HEK293 (cell line): ENCODE measurements around the gene SERPINB13.

Source experiments
- CTCF ChIP-seq: fragments of 450-650 bp; formaldehyde crosslinking; IDR thresholded peaks from 2 replicates; pipeline ENCODE4 v1.5.1; 2016; ENCODE audit warnings: missing biosample characterization, missing genetic modification characterization
- SCRT1 ChIP-seq: fragments of 450-650 bp; formaldehyde crosslinking; IDR thresholded peaks from 2 replicates; pipeline ENCODE4 v1.5.1; 2016; ENCODE audit warnings: missing biosample characterization, missing genetic modification characterization, borderline replicate concordance
- ZNF140 ChIP-seq: fragments of 450-650 bp; formaldehyde crosslinking; IDR thresholded peaks from 2 replicates; pipeline ENCODE4 v1.5.1; 2016; ENCODE audit warnings: missing biosample characterization, missing genetic modification characterization
- ZNF174 ChIP-seq: fragments of 450-650 bp; formaldehyde crosslinking; IDR thresholded peaks from 2 replicates; pipeline ENCODE4 v1.5.0; 2017; ENCODE audit warnings: missing biosample characterization, mild to moderate bottlenecking, missing genetic modification characterization
- ZNF510 ChIP-seq: fragments of 450-650 bp; formaldehyde crosslinking; IDR thresholded peaks from 2 replicates; pipeline ENCODE4 v1.5.1; 2018; ENCODE audit warnings: mild to moderate bottlenecking, missing genetic modification characterization, missing biosample characterization; ENCODE audit not compliant: insufficient replicate concordance
- ZNF555 ChIP-seq: fragments of 450-650 bp; formaldehyde crosslinking; conservative IDR thresholded peaks from 2 replicates; pipeline ENCODE4 v1.5.1; 2017; ENCODE audit warnings: missing biosample characterization, mild to moderate bottlenecking, missing genetic modification characterization, inconsistent platforms

GRCh38 chr18:63570721-63571120, 16.4 kb upstream of the SERPINB13 start:
- TF ChIP-seq ZNF140 (tag by site-specific recombination) (no peak), CTCF (tag by site-specific recombination) (no peak), SCRT1 (tag by site-specific recombination) (no peak), ZNF555 (tag by site-specific recombination) (no peak), ZNF174 (tag by site-specific recombination) (no peak), ZNF510 (no peak)
